B cell (primary cell): ENCODE measurements around the gene RSPRY1. TPM values are rescaled to one million over a fixed set of nuclear protein-coding genes. Genes with fewer than 3 reads are reported as not detected.

Experiments
- ATAC-seq: fragments of 200-7000 bp; cut with Tn5 transposase; one replicate; pipeline ENCODE4 v1.10.0; 2021; ENCODE audit warnings: low read depth, mild to moderate bottlenecking, moderate number of reproducible peaks, moderate library complexity
- CTCF ChIA-PET: fragments of 350-600 bp; sonication (Branson Sonifier 250); formaldehyde crosslinking; loops from one replicate; lab custom pipeline; 2021; ENCODE audit warnings: antibody characterized with exemption, inconsistent platforms; lab: Charles Lee
- POLR2A ChIA-PET: fragments of 350-600 bp; sonication (Branson Sonifier 250); formaldehyde crosslinking; loops from one replicate; lab custom pipeline; 2021; ENCODE audit warnings: antibody characterized with exemption; lab: Charles Lee
- DNase-seq: peaks from one replicate; pipeline ENCODE4 v3.0.0; 2013
- H2AFZ ChIP-seq: 2 replicates; pipeline ENCODE4 v1.6.1; 2012; ENCODE audit warnings: mild to moderate bottlenecking, low read depth, low read length; ENCODE audit not compliant: insufficient read depth, poor library complexity, severe bottlenecking
- H3K27ac ChIP-seq, 2 donors: 1 replicate in 1 of 2; 2 replicates in 1 of 2; pipeline ENCODE4 v1.5.1; 2012 to 2013; ENCODE audit warnings: low read length in 2 of 2, mild to moderate bottlenecking in 2 of 2, moderate library complexity in 1 of 2
- H3K27me3 ChIP-seq, 4 experiments: fragments of 200-600 bp in 1 of 4; sonication (generic) in 1 of 4; replicated peaks in 1 of 4; 1 replicate in 2 of 4; 2 replicates in 2 of 4; pipeline versions ENCODE4 v1.6.1 to v1.7.0; 2013 to 2016; ENCODE audit warnings: low read length in 3 of 4, mild to moderate bottlenecking in 2 of 4, mixed read lengths in 1 of 4, moderate library complexity in 1 of 4; ENCODE audit not compliant: insufficient read depth in 4 of 4, control insufficient read depth in 3 of 4; ENCODE audit errors: control extremely low read depth in 1 of 4
- H3K36me3 ChIP-seq, 2 experiments: replicated peaks in 1 of 2; 1 replicate in 1 of 2; 2 replicates in 1 of 2; pipeline versions ENCODE4 v1.6.1 to v1.7.1; 2013; ENCODE audit warnings: low read length in 1 of 2; ENCODE audit not compliant: insufficient read depth in 2 of 2, control insufficient read depth in 1 of 2; ENCODE audit errors: control extremely low read depth in 1 of 2, extremely low read depth in 1 of 2
- H3K4me1 ChIP-seq, 2 donors: fragments of 200-600 bp in 1 of 2; sonication (generic) in 1 of 2; 1 replicate in 1 of 2; 2 replicates in 1 of 2; pipeline versions ENCODE4 v1.5.1 to v1.6.1; 2013 to 2017; ENCODE audit warnings: low read length in 2 of 2; ENCODE audit not compliant: control insufficient read depth in 2 of 2, insufficient read depth in 2 of 2
- H3K4me2 ChIP-seq: replicated peaks from 2 replicates; pipeline ENCODE3; 2012; ENCODE audit warnings: mild to moderate bottlenecking, low read depth, low read length; ENCODE audit not compliant: poor library complexity, severe bottlenecking
- H3K4me3 ChIP-seq, 5 experiments: fragments of 200-600 bp in 1 of 5; sonication (generic) in 1 of 5; 1 replicate in 3 of 5; 2 replicates in 2 of 5; pipeline versions ENCODE4 v1.5.1 to v1.7.0; 2011 to 2016; ENCODE audit warnings: low read length in 4 of 5, mild to moderate bottlenecking in 4 of 5, low read depth in 2 of 5, control low read depth in 1 of 5, moderate library complexity in 1 of 5; ENCODE audit not compliant: insufficient read depth in 1 of 5; ENCODE audit errors: control extremely low read depth in 1 of 5, extremely low read depth in 1 of 5
- H3K79me2 ChIP-seq: fragments of 200-600 bp; sonication (generic); one replicate; pipeline ENCODE4 v1.6.0; 2016; ENCODE audit warnings: low read length; ENCODE audit not compliant: control insufficient read depth, insufficient read depth
- H3K9ac ChIP-seq: fragments of 200-600 bp; sonication (generic); 2 replicates; pipeline ENCODE4 v1.6.1; 2017; ENCODE audit warnings: mild to moderate bottlenecking, low read length, moderate library complexity
- H3K9me3 ChIP-seq, 3 donors: one replicate each; pipeline versions ENCODE4 v1.6.1 to v1.7.1; 2013; ENCODE audit warnings: low read length in 2 of 3; ENCODE audit not compliant: control insufficient read depth in 2 of 3, insufficient read depth in 1 of 3; ENCODE audit errors: control extremely low read depth in 1 of 3
- H4K20me1 ChIP-seq: 2 replicates; pipeline ENCODE4 v1.6.0; 2012; ENCODE audit warnings: mild to moderate bottlenecking, low read length; ENCODE audit not compliant: insufficient read depth, control insufficient read depth, poor library complexity, severe bottlenecking
- H3K27ac Mint-ChIP-seq: one replicate; pipeline ENCODE4 v1.8.0; 2021; ENCODE audit warnings: mixed read lengths
- H3K27me3 Mint-ChIP-seq: one replicate; pipeline ENCODE4 v1.8.0; 2021; ENCODE audit warnings: mixed read lengths
- H3K4me1 Mint-ChIP-seq: one replicate; pipeline ENCODE4 v1.8.0; 2021; ENCODE audit warnings: mixed read lengths
- H3K4me3 Mint-ChIP-seq: one replicate; pipeline ENCODE4 v1.8.0; 2021; ENCODE audit warnings: mixed read lengths
- H3K9me3 Mint-ChIP-seq: one replicate; pipeline ENCODE4 v1.8.0; 2022; ENCODE audit warnings: mixed read lengths; ENCODE audit not compliant: insufficient read depth
- EZH2 ChIP-seq: IDR thresholded peaks from 2 replicates; pipeline ENCODE4 v1.6.1; 2012; ENCODE audit warnings: borderline replicate concordance, low read depth, mild to moderate bottlenecking, moderate library complexity, low read length; ENCODE audit not compliant: insufficient read depth, poor library complexity, severe bottlenecking
- WGBS: methylation state at CpG from one replicate; pipeline ENCODE4 v1.1.5; 2013; ENCODE audit warnings: missing lambda C conversion rate; ENCODE audit not compliant: insufficient coverage; 5-methylcytosine and 5-hydroxymethylcytosine counted together
- intact Hi-C: fragments of 100-400 bp; cut with micrococcal nuclease; formaldehyde crosslinking; loops from one replicate; pipeline ENCODE4 v1.10.0; 2022
- polyA plus RNA-seq: library from polyadenylated mRNA; depleted of rRNA; stranded (reverse); fragments of >200 nt; gene quantifications from 2 replicates; pipeline ENCODE4 v1.2.3, GENCODE V29; 2012
- total RNA-seq, 2 donors: library from RNA; stranded (reverse); fragments of 120-200 nt in 1 of 2; gene quantifications; 1 replicate in 1 of 2; 2 replicates in 1 of 2; pipeline versions ENCODE4 v1.2.3 to v1.2.4, GENCODE V29; 2013 to 2022
- TF ChIP-seq, protein P1 (sequence below): fragments of 200-600 bp; IDR thresholded peaks from one replicate; pipeline ENCODE4 v1.8.0; 2022; ENCODE audit warnings: antibody characterized with exemption, mild to moderate bottlenecking

The RSPRY1 gene
- total and polyA plus RNA-seq, 2 donors (not counting 1 experiment from before 2014, with no cell fraction given), result 9.6 to 38.4 TPM

DNA sequence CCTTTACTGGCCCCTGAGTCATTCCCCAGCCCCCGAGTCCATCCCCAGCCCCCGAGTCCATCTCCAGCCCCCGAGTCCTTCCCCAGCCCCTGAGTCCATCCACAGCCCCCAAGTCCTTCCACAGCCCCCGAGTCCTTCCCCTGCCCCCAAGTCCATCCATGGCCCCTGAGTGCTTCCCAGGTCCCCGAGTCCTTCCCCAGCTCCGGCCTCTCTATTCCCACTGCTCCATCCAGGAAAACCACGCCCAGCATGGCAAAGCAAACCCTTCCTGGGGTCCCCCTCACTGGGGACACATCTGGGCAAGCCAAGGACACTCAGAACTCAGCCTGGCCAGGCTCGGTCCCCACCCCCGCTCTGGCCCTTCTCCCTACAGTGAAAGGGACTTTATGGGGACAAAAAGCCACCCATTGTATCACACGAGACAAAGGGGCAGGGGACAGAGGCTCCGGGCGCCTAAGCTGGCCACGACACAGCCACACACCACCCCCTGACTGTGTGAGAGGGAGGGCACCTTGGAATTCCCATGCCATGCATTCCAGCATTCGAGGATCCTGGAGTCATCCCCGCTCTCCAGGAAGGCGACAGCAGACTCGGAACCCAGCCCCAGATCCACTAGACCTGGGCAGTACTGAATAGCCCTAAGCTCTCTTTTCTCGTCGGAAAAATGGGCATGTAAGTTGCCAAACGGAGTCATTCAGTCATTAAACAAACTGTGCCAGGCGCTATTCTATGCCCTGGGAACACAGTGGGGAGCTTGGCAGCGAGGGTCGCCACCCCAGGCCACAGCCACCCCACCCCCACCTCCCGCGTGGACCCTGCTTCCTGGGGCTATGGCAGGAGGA lies 84.3 kb downstream of the RSPRY1 start:
- H3K27ac ChIP-seq, result no peak overlapping the region
- no peak overlapping the region for H2AFZ ChIP-seq
- no peak overlapping the region for H3K4me3 ChIP-seq
- intact Hi-C loops, result no loop called here
- H4K20me1 ChIP-seq, result no peaks in the 10 kb centered on the region
- no peak overlapping the region for H3K27ac Mint-ChIP-seq
- TF ChIP-seq, protein P1, sequence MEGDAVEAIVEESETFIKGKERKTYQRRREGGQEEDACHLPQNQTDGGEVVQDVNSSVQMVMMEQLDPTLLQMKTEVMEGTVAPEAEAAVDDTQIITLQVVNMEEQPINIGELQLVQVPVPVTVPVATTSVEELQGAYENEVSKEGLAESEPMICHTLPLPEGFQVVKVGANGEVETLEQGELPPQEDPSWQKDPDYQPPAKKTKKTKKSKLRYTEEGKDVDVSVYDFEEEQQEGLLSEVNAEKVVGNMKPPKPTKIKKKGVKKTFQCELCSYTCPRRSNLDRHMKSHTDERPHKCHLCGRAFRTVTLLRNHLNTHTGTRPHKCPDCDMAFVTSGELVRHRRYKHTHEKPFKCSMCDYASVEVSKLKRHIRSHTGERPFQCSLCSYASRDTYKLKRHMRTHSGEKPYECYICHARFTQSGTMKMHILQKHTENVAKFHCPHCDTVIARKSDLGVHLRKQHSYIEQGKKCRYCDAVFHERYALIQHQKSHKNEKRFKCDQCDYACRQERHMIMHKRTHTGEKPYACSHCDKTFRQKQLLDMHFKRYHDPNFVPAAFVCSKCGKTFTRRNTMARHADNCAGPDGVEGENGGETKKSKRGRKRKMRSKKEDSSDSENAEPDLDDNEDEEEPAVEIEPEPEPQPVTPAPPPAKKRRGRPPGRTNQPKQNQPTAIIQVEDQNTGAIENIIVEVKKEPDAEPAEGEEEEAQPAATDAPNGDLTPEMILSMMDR, result no peak
- H3K36me3 ChIP-seq, result no peaks in the 10 kb centered on the region
- DNase-seq (no peak), ATAC-seq (no peak)
- no peak overlapping the region for H3K9ac ChIP-seq
- H3K4me1 Mint-ChIP-seq, result peaks cover under 1% of the 10 kb centered on the region
- H3K27me3 ChIP-seq, result no peaks in the 10 kb centered on the region
- H3K9me3 ChIP-seq, result no peaks in the 10 kb centered on the region
- H3K4me2 ChIP-seq, result no peak overlapping the region
- no peak overlapping the region for H3K4me3 Mint-ChIP-seq
- no peaks in the 10 kb centered on the region for H3K9me3 Mint-ChIP-seq
- H3K4me1 ChIP-seq, result no peaks in the 10 kb centered on the region
- ChIA-PET CTCF (no interaction called here), POLR2A (no interaction called here)
- no peaks in the 10 kb centered on the region for H3K79me2 ChIP-seq
- no peaks in the 10 kb centered on the region for H3K27me3 Mint-ChIP-seq
- WGBS, result 94% methylated on average over 17 of the region's 25 CpGs

DNA sequence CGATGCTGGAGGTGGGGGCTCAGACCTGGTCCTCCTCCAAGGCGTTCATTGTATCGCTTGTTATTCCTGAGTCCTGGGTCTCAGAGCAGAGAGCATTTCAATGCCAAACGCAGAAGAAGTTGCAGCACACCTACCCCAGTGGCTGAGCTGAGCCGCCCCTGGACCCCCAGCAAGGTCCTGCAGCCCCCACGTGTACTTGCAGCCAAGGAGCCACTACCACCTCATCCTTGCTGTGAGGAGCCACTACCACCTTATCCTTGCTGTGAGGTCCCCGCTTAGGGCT lies 84.9 kb downstream of the RSPRY1 start:
- intact Hi-C loops, result no loop called here
- Histone ChIP-seq H3K79me2 (no peaks in the 10 kb centered on the region), H3K36me3 (no peaks in the 10 kb centered on the region), H3K4me3 (no peak overlapping the region), H3K9ac (no peak overlapping the region), H3K27me3 (no peaks in the 10 kb centered on the region), H3K4me2 (no peak overlapping the region), H3K4me1 (no peaks in the 10 kb centered on the region), H3K27ac (no peak overlapping the region), H4K20me1 (no peaks in the 10 kb centered on the region), H2AFZ (no peak overlapping the region), H3K9me3 (no peaks in the 10 kb centered on the region)
- H3K4me1 Mint-ChIP-seq, result no peaks in the 10 kb centered on the region
- H3K27me3 Mint-ChIP-seq, result no peaks in the 10 kb centered on the region
- DNase-seq, result no peak
- H3K4me3 Mint-ChIP-seq, result no peak overlapping the region
- POLR2A ChIA-PET, result no interaction called here
- H3K9me3 Mint-ChIP-seq, result no peaks in the 10 kb centered on the region
- ATAC-seq, result no peak
- TF ChIP-seq, protein P1, result no peak
- no peak for TF ChIP-seq EZH2
- CTCF ChIA-PET, result no interaction called here
- 98% methylated on average over 7 of the region's 7 CpGs for WGBS
- H3K27ac Mint-ChIP-seq, result no peak overlapping the region
